ENCODE results near the gene SCNN1A. TPM values are rescaled to one million over a fixed set of nuclear protein-coding genes. Genes with fewer than 3 reads are reported as not detected.

The SCNN1A gene
- total RNA-seq, 1 donor from 2014 or later: 14.3 TPM

- no peak overlapping the region for H3K4me3 ChIP-seq
- intact Hi-C loops (cut with DNase I): no loop called here
- H3K36me3 ChIP-seq: no peaks in the 10 kb centered on the region
- peaks cover 0 to 2% of the 10 kb centered on the region in 2 donors for H3K4me1 ChIP-seq
- H3K27ac ChIP-seq: no peak overlapping the region
- TF ChIP-seq CTCF (IDR thresholded peaks at IDR 0.05): no peak
- DNase-seq (ENCODE audit: low spot score in 2 of 2): no peak
- H3K27me3 ChIP-seq: no peaks in the 10 kb centered on the region
- H3K9me3 ChIP-seq: no peaks in the 10 kb centered on the region
Observed at GRCh38 chr12:6418796-6419195, 43.4 kb upstream of the SCNN1A start.

GRCh38 chr12:6416596-6416995, 41.2 kb upstream of the SCNN1A start:
- no peak overlapping the region for H3K4me3 ChIP-seq
- TF ChIP-seq CTCF (IDR thresholded peaks at IDR 0.05): no peak
- H3K36me3 ChIP-seq: no peaks in the 10 kb centered on the region
- no peaks in the 10 kb centered on the region for H3K27me3 ChIP-seq
- no peak for DNase-seq (ENCODE audit: low spot score in 2 of 2)
- no peak overlapping the region for H3K27ac ChIP-seq
- intact Hi-C loops (cut with DNase I): no loop called here
- no peaks in the 10 kb centered on the region for H3K9me3 ChIP-seq
- no peaks in the 10 kb centered on the region for H3K4me1 ChIP-seq

- no peak for TF ChIP-seq CTCF (IDR thresholded peaks at IDR 0.05)
- H3K27me3 ChIP-seq: no peaks in the 10 kb centered on the region
- intact Hi-C loops (cut with DNase I): no loop called here
- H3K9me3 ChIP-seq: no peaks in the 10 kb centered on the region
- no peak for DNase-seq (ENCODE audit: low spot score in 2 of 2)
- no peaks in the 10 kb centered on the region for H3K36me3 ChIP-seq
- no peaks in the 10 kb centered on the region for H3K4me1 ChIP-seq
- H3K4me3 ChIP-seq: no peak overlapping the region
- no peak overlapping the region for H3K27ac ChIP-seq
Observed at GRCh38 chr12:6407236-6407954, 32.0 kb upstream of the SCNN1A start.

GRCh38 chr12:6405963-6406362, 30.6 kb upstream of the SCNN1A start:
- intact Hi-C loops (cut with DNase I): no loop called here
- no peaks in the 10 kb centered on the region for H3K4me1 ChIP-seq
- TF ChIP-seq CTCF (IDR thresholded peaks at IDR 0.05): no peak
- H3K27me3 ChIP-seq: no peaks in the 10 kb centered on the region
- no peak for DNase-seq (ENCODE audit: low spot score in 2 of 2)
- H3K36me3 ChIP-seq: no peaks in the 10 kb centered on the region
- no peak overlapping the region for H3K27ac ChIP-seq
- no peaks in the 10 kb centered on the region for H3K9me3 ChIP-seq
- H3K4me3 ChIP-seq: no peak overlapping the region

- no peaks in the 10 kb centered on the region for H3K4me1 ChIP-seq
- intact Hi-C loops (cut with DNase I): no loop called here
- no peaks in the 10 kb centered on the region for H3K36me3 ChIP-seq
- no peak for TF ChIP-seq CTCF (IDR thresholded peaks at IDR 0.05)
- no peaks in the 10 kb centered on the region for H3K9me3 ChIP-seq
- no peak for DNase-seq (ENCODE audit: low spot score in 2 of 2)
- H3K27me3 ChIP-seq: no peaks in the 10 kb centered on the region
- H3K4me3 ChIP-seq: no peak overlapping the region
- H3K27ac ChIP-seq: no peak overlapping the region
Observed at GRCh38 chr12:6404390-6404789, 29.0 kb upstream of the SCNN1A start.
